OCI-LY7 (cell line): ENCODE results near the gene PMM2. TPM values are rescaled to one million over a fixed set of nuclear protein-coding genes. Genes with fewer than 3 reads are reported as not detected.

Experiments
- BruUV-seq: library from RNA; stranded (reverse); fragments of 400-500 nt; replicated peaks from 2 replicates; lab custom pipeline; 2021; lab: Mats Ljungman, UMichigan
- CTCF ChIA-PET: fragments of 300-600 bp; sonication (Branson Sonifier 250); formaldehyde crosslinking; loops from one replicate; lab custom pipeline; 2022; ENCODE audit warnings: antibody characterized with exemption; ENCODE audit not compliant: unreplicated experiment; lab: Charles Lee
- POLR2A ChIA-PET: fragments of 300-600 bp; sonication (Branson Sonifier 250); formaldehyde crosslinking; loops from one replicate; lab custom pipeline; 2022; ENCODE audit warnings: antibody characterized with exemption; lab: Charles Lee
- DNase-seq: peaks from one replicate; pipeline ENCODE4 v3.0.0-alpha.2; 2015; ENCODE audit warnings: low spot score
- H2AFZ ChIP-seq: fragments of 200-600 bp; sonication (generic), shearing (Covaris generic); 2 replicates; pipeline ENCODE4 v1.6.1; 2014; ENCODE audit warnings: mild to moderate bottlenecking, antibody characterized with exemption, low read length, moderate library complexity
- H3K27ac ChIP-seq: fragments of 200-600 bp; sonication (generic); 2 replicates; pipeline ENCODE4 v1.5.1; 2014; ENCODE audit warnings: mixed run types, low read depth, mild to moderate bottlenecking, moderate library complexity, low read length, inconsistent platforms; ENCODE audit not compliant: poor library complexity, severe bottlenecking
- H3K36me3 ChIP-seq: fragments of 200-600 bp; sonication (generic); 2 replicates; pipeline ENCODE4 v1.6.1; 2014; ENCODE audit warnings: mild to moderate bottlenecking, antibody characterized with exemption, low read length, moderate library complexity, mixed read lengths; ENCODE audit not compliant: insufficient read depth
- H3K4me1 ChIP-seq: fragments of 200-600 bp; sonication (generic); 2 replicates; pipeline ENCODE4 v1.5.1; 2014; ENCODE audit warnings: mild to moderate bottlenecking, low read length; ENCODE audit not compliant: insufficient read depth, poor library complexity, severe bottlenecking
- H3K4me2 ChIP-seq: fragments of 200-600 bp; sonication (generic); 2 replicates; pipeline ENCODE4 v1.6.1; 2014; ENCODE audit warnings: mild to moderate bottlenecking, low read length
- H3K4me3 ChIP-seq: fragments of 200-600 bp; sonication (generic); 2 replicates; pipeline ENCODE4 v1.5.1; 2014; ENCODE audit warnings: mild to moderate bottlenecking, low read depth, low read length; ENCODE audit not compliant: poor library complexity, severe bottlenecking
- H3K79me2 ChIP-seq: fragments of 200-600 bp; sonication (generic); 2 replicates; pipeline ENCODE4 v1.6.1; 2016; ENCODE audit warnings: low read depth, mild to moderate bottlenecking, low read length, moderate library complexity, mixed read lengths; ENCODE audit not compliant: insufficient read depth
- H3K9me2 ChIP-seq: fragments of 200-600 bp; sonication (generic); 2 replicates; pipeline ENCODE4 v1.6.1; 2016; ENCODE audit warnings: mild to moderate bottlenecking, low read length, mixed read lengths; ENCODE audit not compliant: insufficient read depth
- H3K9me3 ChIP-seq: fragments of 200-600 bp; sonication (generic); 2 replicates; pipeline ENCODE4 v1.6.1; 2014; ENCODE audit warnings: mild to moderate bottlenecking, mixed run types, low read length, mixed read lengths
- H4K20me1 ChIP-seq: fragments of 200-600 bp; sonication (generic); 2 replicates; pipeline ENCODE4 v1.6.1; 2014; ENCODE audit warnings: mild to moderate bottlenecking, antibody characterized with exemption, low read length, moderate library complexity, mixed read lengths; ENCODE audit not compliant: insufficient read depth
- EZH2phosphoT487 ChIP-seq: fragments of 200-600 bp; sonication (generic); IDR thresholded peaks from 2 replicates; pipeline ENCODE4 v1.6.1; 2018; ENCODE audit warnings: low read depth, borderline replicate concordance, mild to moderate bottlenecking, mixed run types, antibody characterized with exemption, low read length, moderate library complexity, mixed read lengths
- intact Hi-C: fragments of 100-400 bp; cut with micrococcal nuclease; formaldehyde crosslinking; loops from one replicate; pipeline ENCODE4 v1.10.0; 2022; ENCODE audit not compliant: unreplicated experiment
- total RNA-seq, 2 experiments: library from RNA; depleted of rRNA in 1 of 2; stranded (reverse); fragments of >200 nt in 1 of 2; shearing (Covaris generic) in 1 of 2; gene quantifications; 2 replicates each; pipeline ENCODE4 v1.2.3, GENCODE V29; 2014 to 2022
- TF ChIP-seq, protein P1 (sequence below): fragments of 200-600 bp; sonication (generic); conservative IDR thresholded peaks from 2 replicates; pipeline ENCODE4 v1.5.1; 2014; ENCODE audit warnings: mild to moderate bottlenecking, antibody characterized with exemption, low read length, moderate library complexity, mixed read lengths

The PMM2 gene
- total RNA-seq, 2 experiments from 2014 or later: 39.1 to 53.9 TPM

DNA sequence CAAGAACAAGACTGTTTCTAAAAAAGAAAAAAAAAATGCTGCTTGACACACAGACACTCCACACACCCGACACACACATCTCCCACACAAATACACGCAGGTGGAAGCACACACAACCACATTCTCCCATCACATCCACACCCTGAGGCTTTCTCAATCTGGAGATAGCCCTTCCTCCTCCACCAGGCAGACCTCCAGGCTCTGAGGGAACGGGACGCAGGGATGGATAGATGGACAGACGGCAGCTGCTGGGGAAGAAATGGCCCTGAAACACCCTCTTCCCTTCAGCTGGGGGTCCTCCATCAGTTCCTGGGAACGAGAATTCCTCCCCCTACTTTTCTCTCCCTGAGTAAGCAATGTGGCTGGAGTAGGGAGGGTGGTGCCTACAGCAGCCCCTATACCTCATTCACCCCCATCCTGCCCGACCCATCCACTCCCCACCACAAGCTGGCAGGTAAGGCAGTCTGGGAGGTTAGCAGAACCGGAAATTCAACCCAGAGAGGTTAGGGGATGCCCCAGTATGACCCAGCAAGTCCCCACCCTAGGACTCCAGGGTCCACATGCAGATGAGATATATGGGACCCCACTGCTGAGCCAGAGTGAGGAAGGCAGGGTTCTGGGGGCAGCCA is 80.4 kb downstream of the PMM2 start:
- Histone ChIP-seq H3K4me1 (peaks cover 14% of the 10 kb centered on the region), H2AFZ (no peak overlapping the region), H3K36me3 (no peaks in the 10 kb centered on the region), H4K20me1 (no peaks in the 10 kb centered on the region), H3K4me3 (no peak overlapping the region), H3K4me2 (no peak overlapping the region), H3K27ac (no peak overlapping the region), H3K79me2 (no peaks in the 10 kb centered on the region), H3K9me3 (no peaks in the 10 kb centered on the region), H3K9me2 (no peaks in the 10 kb centered on the region)
- TF ChIP-seq EZH2phosphoT487: no peak
- TF ChIP-seq, protein P1, sequence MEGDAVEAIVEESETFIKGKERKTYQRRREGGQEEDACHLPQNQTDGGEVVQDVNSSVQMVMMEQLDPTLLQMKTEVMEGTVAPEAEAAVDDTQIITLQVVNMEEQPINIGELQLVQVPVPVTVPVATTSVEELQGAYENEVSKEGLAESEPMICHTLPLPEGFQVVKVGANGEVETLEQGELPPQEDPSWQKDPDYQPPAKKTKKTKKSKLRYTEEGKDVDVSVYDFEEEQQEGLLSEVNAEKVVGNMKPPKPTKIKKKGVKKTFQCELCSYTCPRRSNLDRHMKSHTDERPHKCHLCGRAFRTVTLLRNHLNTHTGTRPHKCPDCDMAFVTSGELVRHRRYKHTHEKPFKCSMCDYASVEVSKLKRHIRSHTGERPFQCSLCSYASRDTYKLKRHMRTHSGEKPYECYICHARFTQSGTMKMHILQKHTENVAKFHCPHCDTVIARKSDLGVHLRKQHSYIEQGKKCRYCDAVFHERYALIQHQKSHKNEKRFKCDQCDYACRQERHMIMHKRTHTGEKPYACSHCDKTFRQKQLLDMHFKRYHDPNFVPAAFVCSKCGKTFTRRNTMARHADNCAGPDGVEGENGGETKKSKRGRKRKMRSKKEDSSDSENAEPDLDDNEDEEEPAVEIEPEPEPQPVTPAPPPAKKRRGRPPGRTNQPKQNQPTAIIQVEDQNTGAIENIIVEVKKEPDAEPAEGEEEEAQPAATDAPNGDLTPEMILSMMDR: no peak
- no TSS peak for BruUV-seq
- intact Hi-C loops: no loop called here
- DNase-seq: no peak
- ChIA-PET CTCF (interaction anchor here (0.6 kb wide), 1 partner anchor 16 kb away, joined by 3 read pairs; no protein-coding TSS in a partner anchor), POLR2A (no interaction called here)

DNA sequence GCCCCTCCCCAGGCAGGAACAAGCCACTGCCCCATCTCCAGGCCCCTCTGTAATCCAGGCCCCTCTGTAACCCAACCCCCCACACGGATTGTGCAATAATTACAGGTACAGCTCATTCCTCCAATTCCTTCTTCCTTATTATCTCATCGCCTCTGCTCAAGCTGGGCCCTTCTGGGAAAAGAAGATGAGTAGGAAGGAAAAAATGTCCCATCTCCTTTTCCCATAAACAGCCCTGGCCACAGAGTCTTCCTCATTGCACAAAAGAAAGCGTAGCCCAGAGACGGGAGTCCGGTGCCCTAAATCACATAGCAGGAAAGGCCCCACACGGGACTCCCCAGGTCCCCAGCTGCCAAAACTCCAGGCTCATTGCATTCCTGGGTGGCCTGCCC is 80.9 kb downstream of the PMM2 start:
- ChIA-PET POLR2A (no interaction called here), CTCF (no interaction called here)
- no peak for TF ChIP-seq EZH2phosphoT487
- TF ChIP-seq, protein P1: no peak
- no peak overlapping the region for H2AFZ ChIP-seq
- H3K36me3 ChIP-seq: no peaks in the 10 kb centered on the region
- no peaks in the 10 kb centered on the region for H4K20me1 ChIP-seq
- no peaks in the 10 kb centered on the region for H3K9me3 ChIP-seq
- intact Hi-C loops: no loop called here
- no peak for DNase-seq
- H3K4me2 ChIP-seq: no peak overlapping the region
- no peak overlapping the region for H3K27ac ChIP-seq
- H3K4me1 ChIP-seq: peaks cover 14% of the 10 kb centered on the region
- H3K79me2 ChIP-seq: no peaks in the 10 kb centered on the region
- no TSS peak for BruUV-seq
- H3K9me2 ChIP-seq: no peaks in the 10 kb centered on the region
- no peak overlapping the region for H3K4me3 ChIP-seq
